Type B pancreatic cell (in vitro differentiated cells): Measurements from ENCODE around the gene IFI16. TPM values are rescaled to one million over a fixed set of nuclear protein-coding genes. Genes with fewer than 3 reads are reported as not detected.
"Not testable (repeated sequence)": the region's sequence is repeated elsewhere in the genome, so short reads cannot be mapped to it uniquely, and the experiment has no call there.

Source experiments
- DNase-seq: peaks from one replicate; pipeline ENCODE4 v3.0.0; 2021; ENCODE audit warnings: mixed read lengths; ENCODE audit not compliant: unreplicated experiment; ENCODE audit errors: extremely low spot score
- H3K27ac Mint-ChIP-seq: 2 replicates; pipeline ENCODE4 v1.8.0; 2021; ENCODE audit warnings: mild to moderate bottlenecking, mixed read lengths
- H3K27me3 Mint-ChIP-seq: 2 replicates; pipeline ENCODE4 v1.8.0; 2021; ENCODE audit warnings: mixed read lengths
- H3K36me3 Mint-ChIP-seq: 2 replicates; pipeline ENCODE4 v1.8.0; 2021; ENCODE audit warnings: mixed read lengths
- H3K4me1 Mint-ChIP-seq: one replicate; pipeline ENCODE4 v1.8.0; 2021; ENCODE audit warnings: mixed read lengths; ENCODE audit not compliant: unreplicated experiment
- H3K4me3 Mint-ChIP-seq: 2 replicates; pipeline ENCODE4 v1.8.0; 2021; ENCODE audit warnings: mild to moderate bottlenecking, mixed read lengths
- H3K9me3 Mint-ChIP-seq: 2 replicates; pipeline ENCODE4 v1.8.0; 2021; ENCODE audit warnings: mixed read lengths
- total RNA-seq: library from RNA; stranded (reverse); gene quantifications from 2 replicates; pipeline ENCODE4 v1.2.1, GENCODE V29; 2021; ENCODE audit warnings: low replicate concordance
- TF ChIP-seq, protein P1 (sequence below): fragments of 200-600 bp; sonication (generic); conservative IDR thresholded peaks from 2 replicates; pipeline ENCODE4 v1.5.0; 2021; ENCODE audit warnings: antibody characterized with exemption, mild to moderate bottlenecking

The IFI16 gene
- total RNA-seq, 1 donor from 2014 or later = 20.9 TPM

GRCh38 chr1:158999316-159000069, 10.2 kb upstream of the IFI16 start:
- Mint-ChIP-seq H3K27me3 (peaks cover 4% of the 10 kb centered on the region), H3K4me3 (peak overlapping the region; percentile 84), H3K27ac (peak overlapping the region; percentile 84), H3K4me1 (peaks cover 16% of the 10 kb centered on the region), H3K36me3 (no peaks in the 10 kb centered on the region), H3K9me3 (no peaks in the 10 kb centered on the region)
- no peak for DNase-seq
- TF ChIP-seq, protein P1, sequence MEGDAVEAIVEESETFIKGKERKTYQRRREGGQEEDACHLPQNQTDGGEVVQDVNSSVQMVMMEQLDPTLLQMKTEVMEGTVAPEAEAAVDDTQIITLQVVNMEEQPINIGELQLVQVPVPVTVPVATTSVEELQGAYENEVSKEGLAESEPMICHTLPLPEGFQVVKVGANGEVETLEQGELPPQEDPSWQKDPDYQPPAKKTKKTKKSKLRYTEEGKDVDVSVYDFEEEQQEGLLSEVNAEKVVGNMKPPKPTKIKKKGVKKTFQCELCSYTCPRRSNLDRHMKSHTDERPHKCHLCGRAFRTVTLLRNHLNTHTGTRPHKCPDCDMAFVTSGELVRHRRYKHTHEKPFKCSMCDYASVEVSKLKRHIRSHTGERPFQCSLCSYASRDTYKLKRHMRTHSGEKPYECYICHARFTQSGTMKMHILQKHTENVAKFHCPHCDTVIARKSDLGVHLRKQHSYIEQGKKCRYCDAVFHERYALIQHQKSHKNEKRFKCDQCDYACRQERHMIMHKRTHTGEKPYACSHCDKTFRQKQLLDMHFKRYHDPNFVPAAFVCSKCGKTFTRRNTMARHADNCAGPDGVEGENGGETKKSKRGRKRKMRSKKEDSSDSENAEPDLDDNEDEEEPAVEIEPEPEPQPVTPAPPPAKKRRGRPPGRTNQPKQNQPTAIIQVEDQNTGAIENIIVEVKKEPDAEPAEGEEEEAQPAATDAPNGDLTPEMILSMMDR = no peak

- Mint-ChIP-seq H3K27me3 (peaks cover 4% of the 10 kb centered on the region), H3K4me1 (peaks cover 16% of the 10 kb centered on the region), H3K9me3 (no peaks in the 10 kb centered on the region), H3K36me3 (no peaks in the 10 kb centered on the region), H3K27ac (peak overlapping the region; percentile 84), H3K4me3 (peak overlapping the region; percentile 84)
- DNase-seq = no peak
- TF ChIP-seq, protein P1 = no peak
Measured at GRCh38 chr1:159000070-159000409, 9.7 kb upstream of the IFI16 start.

DNA sequence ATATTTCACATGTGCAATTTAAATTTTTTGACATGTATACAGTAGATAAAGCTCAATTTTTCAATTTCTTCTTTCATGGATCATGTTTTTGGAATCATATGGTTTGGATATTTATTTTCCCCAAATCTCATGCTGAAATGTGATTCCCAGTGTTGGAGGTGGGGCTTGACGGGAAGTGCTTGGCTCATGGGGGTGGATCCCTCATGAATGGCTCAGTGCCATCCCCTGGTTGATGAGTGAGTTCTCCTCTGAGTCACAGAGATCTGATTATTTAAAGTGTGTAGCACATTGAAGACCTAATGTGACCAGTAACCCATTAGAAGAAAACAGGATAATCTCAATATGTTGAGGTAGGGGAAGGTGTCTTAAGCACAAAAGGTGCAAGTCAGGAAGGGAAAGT, 9.1 kb upstream of the IFI16 start:
- Mint-ChIP-seq H3K36me3 (no peaks in the 10 kb centered on the region), H3K27me3 (peaks cover 8% of the 10 kb centered on the region), H3K4me3 (peak overlapping the region; percentile 28), H3K9me3 (no peaks in the 10 kb centered on the region), H3K4me1 (peaks cover 20% of the 10 kb centered on the region), H3K27ac (no peak overlapping the region)
- TF ChIP-seq, protein P1 = no peak
- DNase-seq = no peak

GRCh38 chr1:159005161-159005560, 4.5 kb upstream of the IFI16 start:
- TF ChIP-seq, protein P1 = no peak
- peaks cover 25% of the 10 kb centered on the region for H3K4me1 Mint-ChIP-seq
- H3K9me3 Mint-ChIP-seq = no peaks in the 10 kb centered on the region
- H3K4me3 Mint-ChIP-seq = no peak overlapping the region
- H3K27me3 Mint-ChIP-seq = peaks cover 16% of the 10 kb centered on the region
- no peaks in the 10 kb centered on the region for H3K36me3 Mint-ChIP-seq
- no peak for DNase-seq
- no peak overlapping the region for H3K27ac Mint-ChIP-seq

DNA sequence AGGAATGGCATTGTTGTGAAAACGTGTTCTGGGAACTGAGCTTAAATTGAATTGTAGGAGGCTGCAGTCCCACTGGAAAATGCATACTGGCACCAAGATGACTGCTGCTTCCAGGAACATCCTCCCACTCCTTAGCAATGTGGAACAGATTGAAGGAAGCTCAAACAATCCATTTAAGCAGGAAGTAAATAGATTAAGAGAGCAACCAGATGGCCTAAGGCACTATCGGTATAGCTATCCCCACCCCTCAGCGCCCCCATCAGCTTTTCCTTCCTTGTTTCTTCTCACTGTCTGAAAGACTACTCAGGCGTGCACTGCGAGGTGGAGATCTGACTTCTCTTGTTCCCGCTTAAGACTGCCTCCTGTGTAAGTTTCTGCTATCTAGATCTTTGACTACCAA, 4.0 kb upstream of the IFI16 start:
- no peak overlapping the region for H3K27ac Mint-ChIP-seq
- TF ChIP-seq, protein P1 = no peak
- H3K4me1 Mint-ChIP-seq = peaks cover 22% of the 10 kb centered on the region
- H3K36me3 Mint-ChIP-seq = no peaks in the 10 kb centered on the region
- peaks cover 15% of the 10 kb centered on the region for H3K27me3 Mint-ChIP-seq
- H3K4me3 Mint-ChIP-seq = peak overlapping the region; percentile 13
- no peaks in the 10 kb centered on the region for H3K9me3 Mint-ChIP-seq
- DNase-seq = no peak

DNA sequence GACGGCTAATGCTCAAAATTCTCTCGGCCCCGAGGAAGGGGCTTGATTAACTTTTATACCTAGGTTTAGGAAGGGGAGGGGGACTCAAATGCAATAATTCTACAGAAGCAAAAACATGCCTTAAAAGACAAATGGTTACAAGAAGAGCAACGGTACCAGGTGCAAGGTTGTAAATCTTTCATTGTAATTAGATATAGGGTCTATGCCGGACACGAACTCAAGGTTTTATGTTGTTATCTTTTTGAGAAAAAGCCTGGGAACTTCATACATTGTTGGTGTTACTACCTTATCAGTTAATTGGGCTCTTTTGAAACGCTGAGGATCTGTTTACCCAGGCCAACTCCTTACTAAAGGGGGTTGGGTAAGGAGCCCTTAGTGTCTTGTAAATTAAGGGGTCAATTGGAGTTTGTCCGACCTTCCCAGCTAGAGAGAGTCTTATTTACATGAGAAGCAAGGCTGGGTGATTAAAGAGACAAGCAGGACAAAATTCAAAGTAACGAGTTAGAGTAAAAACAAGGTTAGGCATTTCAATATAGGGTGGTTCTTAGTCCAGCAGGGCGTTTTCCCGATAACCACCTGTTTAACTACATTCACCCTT, 3.4 kb upstream of the IFI16 start:
- not testable (repeated sequence) for H3K36me3 Mint-ChIP-seq, H3K9me3 Mint-ChIP-seq, DNase-seq, H3K4me3 Mint-ChIP-seq, H3K27ac Mint-ChIP-seq
- Mint-ChIP-seq H3K4me1 (peaks cover 20% of the 10 kb centered on the region), H3K27me3 (peaks cover 15% of the 10 kb centered on the region)
